ENCODE data around the gene PCIF1. TPM values are rescaled to one million over a fixed set of nuclear protein-coding genes. Genes with fewer than 3 reads are reported as not detected.
A peak's percentile ranks its signal among the peaks of the same experiment; 100 is the strongest.

The PCIF1 gene
- total and polyA plus RNA-seq, 9 of the 15 experiments (the other 6 are each of a cell fraction or from before 2014, with no cell fraction given), result 5.8 to 29.4 (median 11.3) TPM

DNA sequence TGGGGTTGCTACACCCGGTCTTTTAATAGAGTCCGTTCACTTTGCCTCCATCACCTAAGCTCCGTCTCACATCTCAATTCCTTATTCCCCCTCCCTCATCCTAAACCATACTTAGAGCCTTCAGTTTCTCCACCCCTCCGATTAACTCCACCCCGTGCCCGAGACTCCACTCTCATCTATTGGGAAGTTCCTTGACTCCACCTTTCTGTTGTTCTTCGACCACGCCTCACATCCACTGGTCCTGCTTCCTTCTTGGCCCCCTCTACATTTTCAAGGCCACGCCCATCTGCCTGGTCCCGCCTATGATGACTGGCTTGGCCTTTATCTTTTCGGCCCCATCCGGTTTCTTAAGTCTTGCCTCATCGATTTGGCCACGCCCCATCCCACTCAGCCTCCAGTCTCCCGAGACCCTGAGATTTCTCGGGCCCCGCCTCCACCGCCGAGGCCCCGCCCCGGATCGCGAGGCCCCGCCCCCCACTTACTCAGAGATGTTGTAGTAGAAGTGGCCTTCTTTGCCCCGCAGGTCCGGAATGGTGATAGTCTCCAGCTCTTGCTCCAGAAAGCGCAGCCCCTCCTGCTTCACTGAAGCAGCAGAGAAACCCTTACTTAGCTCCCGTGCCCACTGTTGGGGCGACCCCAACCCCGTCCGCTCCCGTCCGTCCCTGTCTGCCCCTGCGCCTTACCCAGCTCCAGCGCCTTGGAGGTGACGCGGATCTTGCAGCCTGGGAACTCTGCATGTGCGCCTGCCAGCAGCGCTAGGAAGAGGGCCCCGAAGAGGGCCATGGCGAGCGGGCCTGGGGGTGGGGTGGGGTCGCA, 23.6 kb upstream of the PCIF1 start (continued):
- TF ChIP-seq, protein P1, sequence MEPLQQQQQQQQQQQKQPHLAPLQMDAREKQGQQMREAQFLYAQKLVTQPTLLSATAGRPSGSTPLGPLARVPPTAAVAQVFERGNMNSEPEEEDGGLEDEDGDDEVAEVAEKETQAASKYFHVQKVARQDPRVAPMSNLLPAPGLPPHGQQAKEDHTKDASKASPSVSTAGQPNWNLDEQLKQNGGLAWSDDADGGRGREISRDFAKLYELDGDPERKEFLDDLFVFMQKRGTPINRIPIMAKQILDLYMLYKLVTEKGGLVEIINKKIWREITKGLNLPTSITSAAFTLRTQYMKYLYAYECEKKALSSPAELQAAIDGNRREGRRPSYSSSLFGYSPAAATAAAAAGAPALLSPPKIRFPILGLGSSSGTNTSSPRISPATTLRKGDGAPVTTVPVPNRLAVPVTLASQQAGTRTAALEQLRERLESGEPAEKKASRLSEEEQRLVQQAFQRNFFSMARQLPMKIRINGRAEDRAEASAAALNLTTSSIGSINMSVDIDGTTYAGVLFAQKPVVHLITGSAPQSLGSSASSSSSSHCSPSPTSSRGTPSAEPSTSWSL (CRISPR knock-in tag; IDR thresholded peaks at IDR 0.05; ENCODE audit: borderline replicate concordance), result no peak
- TF ChIP-seq, protein P2, sequence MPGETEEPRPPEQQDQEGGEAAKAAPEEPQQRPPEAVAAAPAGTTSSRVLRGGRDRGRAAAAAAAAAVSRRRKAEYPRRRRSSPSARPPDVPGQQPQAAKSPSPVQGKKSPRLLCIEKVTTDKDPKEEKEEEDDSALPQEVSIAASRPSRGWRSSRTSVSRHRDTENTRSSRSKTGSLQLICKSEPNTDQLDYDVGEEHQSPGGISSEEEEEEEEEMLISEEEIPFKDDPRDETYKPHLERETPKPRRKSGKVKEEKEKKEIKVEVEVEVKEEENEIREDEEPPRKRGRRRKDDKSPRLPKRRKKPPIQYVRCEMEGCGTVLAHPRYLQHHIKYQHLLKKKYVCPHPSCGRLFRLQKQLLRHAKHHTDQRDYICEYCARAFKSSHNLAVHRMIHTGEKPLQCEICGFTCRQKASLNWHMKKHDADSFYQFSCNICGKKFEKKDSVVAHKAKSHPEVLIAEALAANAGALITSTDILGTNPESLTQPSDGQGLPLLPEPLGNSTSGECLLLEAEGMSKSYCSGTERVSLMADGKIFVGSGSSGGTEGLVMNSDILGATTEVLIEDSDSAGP (CRISPR knock-in tag; IDR thresholded peaks at IDR 0.05), result no peak
- TF ChIP-seq, protein P3, sequence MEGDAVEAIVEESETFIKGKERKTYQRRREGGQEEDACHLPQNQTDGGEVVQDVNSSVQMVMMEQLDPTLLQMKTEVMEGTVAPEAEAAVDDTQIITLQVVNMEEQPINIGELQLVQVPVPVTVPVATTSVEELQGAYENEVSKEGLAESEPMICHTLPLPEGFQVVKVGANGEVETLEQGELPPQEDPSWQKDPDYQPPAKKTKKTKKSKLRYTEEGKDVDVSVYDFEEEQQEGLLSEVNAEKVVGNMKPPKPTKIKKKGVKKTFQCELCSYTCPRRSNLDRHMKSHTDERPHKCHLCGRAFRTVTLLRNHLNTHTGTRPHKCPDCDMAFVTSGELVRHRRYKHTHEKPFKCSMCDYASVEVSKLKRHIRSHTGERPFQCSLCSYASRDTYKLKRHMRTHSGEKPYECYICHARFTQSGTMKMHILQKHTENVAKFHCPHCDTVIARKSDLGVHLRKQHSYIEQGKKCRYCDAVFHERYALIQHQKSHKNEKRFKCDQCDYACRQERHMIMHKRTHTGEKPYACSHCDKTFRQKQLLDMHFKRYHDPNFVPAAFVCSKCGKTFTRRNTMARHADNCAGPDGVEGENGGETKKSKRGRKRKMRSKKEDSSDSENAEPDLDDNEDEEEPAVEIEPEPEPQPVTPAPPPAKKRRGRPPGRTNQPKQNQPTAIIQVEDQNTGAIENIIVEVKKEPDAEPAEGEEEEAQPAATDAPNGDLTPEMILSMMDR (IDR thresholded peaks at IDR 0.05 in 2 of 3, conservative IDR thresholded peaks at IDR 0.05 in 1 of 3; ENCODE audit: insufficient read depth in 2 of 3, low read depth in 1 of 3, low read length in 3 of 3), result no peak
- TF ChIP-seq, protein P4, sequence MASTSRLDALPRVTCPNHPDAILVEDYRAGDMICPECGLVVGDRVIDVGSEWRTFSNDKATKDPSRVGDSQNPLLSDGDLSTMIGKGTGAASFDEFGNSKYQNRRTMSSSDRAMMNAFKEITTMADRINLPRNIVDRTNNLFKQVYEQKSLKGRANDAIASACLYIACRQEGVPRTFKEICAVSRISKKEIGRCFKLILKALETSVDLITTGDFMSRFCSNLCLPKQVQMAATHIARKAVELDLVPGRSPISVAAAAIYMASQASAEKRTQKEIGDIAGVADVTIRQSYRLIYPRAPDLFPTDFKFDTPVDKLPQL (IDR thresholded peaks at IDR 0.05; ENCODE audit: extremely low read depth, insufficient read length), result no peak
- TF ChIP-seq ZKSCAN1 (IDR thresholded peaks at IDR 0.05; ENCODE audit: low read depth, low read length) (no peak), ZSCAN29 (IDR thresholded peaks at IDR 0.05) (no peak), ZNF41 (CRISPR knock-in tag; conservative IDR thresholded peaks at IDR 0.05) (no peak), GABPB1 (CRISPR knock-in tag; IDR thresholded peaks at IDR 0.05) (peak; percentile 75; the same call in 1 of the 2 replicates), ZNF133 (CRISPR knock-in tag; IDR thresholded peaks at IDR 0.05) (no peak), PURB (CRISPR knock-in tag; IDR thresholded peaks at IDR 0.05; ENCODE audit: low read depth) (no peak), PML (IDR thresholded peaks at IDR 0.05; ENCODE audit: low read length) (no peak), ETV5 (CRISPR knock-in tag; IDR thresholded peaks at IDR 0.05; ENCODE audit: low read depth) (peak; percentile 96), KHSRP (IDR thresholded peaks at IDR 0.05) (no peak), CCNT2 (IDR thresholded peaks at IDR 0.05; ENCODE audit: borderline replicate concordance, extremely low read depth, insufficient read length, low read depth, low read length) (no peak)
- TF ChIP-seq, protein P5, sequence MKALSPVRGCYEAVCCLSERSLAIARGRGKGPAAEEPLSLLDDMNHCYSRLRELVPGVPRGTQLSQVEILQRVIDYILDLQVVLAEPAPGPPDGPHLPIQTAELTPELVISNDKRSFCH (CRISPR knock-in tag; IDR thresholded peaks at IDR 0.05), result no peak
- TF ChIP-seq, protein P5 (tag; IDR thresholded peaks at IDR 0.05), result no peak
- TF ChIP-seq, protein P6, sequence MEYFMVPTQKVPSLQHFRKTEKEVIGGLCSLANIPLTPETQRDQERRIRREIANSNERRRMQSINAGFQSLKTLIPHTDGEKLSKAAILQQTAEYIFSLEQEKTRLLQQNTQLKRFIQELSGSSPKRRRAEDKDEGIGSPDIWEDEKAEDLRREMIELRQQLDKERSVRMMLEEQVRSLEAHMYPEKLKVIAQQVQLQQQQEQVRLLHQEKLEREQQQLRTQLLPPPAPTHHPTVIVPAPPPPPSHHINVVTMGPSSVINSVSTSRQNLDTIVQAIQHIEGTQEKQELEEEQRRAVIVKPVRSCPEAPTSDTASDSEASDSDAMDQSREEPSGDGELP (CRISPR knock-in tag; IDR thresholded peaks at IDR 0.05; ENCODE audit: borderline replicate concordance), result peak; percentile 66; the same call in 1 of the 2 replicates

All from K562 (cell line).